Activated naive CD4-positive, alpha-beta T cell treated with anti-CD3 and anti-CD28 coated beads, Interleukin-2, amount 50 U/mL, for 16 hours (primary cell): ENCODE results near the gene FGF12.

ENCODE experiments used
- DNase-seq: peaks from one replicate; pipeline ENCODE4 v3.0.0-alpha.2; 2020

The FGF12 gene

DNA sequence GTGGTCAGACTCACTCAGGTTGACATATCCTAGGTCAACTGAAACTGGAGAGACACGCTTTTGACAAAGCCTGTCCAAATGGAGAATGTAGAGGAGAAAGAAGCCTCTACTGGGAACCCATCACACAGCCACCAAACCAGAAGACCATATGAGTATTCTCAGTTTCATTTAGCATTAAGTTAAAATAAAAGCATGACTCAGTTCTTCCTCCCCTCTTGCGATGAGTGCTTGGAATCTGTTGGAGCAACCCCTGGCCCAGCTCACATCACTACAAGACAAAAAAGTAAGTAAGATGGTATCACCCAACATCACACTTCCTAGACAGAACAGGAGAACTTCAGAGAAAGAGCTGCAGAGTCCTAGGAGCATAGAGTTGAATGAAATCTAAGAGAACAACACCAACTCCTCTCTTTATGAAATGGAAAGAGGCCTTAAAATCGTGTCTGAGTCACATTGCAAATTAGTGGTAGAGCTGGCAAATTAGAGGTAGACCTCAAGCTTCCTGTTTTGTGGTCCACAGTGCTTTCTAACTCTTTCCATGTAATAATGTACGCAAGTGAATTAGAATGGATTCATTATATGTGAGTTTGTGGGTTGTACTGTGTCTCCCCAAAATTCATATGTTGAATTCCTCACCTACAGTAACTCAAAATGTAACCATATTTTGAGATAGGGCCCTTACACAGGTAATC lies 51.2 kb downstream of the FGF12 start:
- no peak for DNase-seq

GRCh38 chr3:192655628-192656027 lies 71.7 kb downstream of the FGF12 start:
- DNase-seq: no peak

DNA sequence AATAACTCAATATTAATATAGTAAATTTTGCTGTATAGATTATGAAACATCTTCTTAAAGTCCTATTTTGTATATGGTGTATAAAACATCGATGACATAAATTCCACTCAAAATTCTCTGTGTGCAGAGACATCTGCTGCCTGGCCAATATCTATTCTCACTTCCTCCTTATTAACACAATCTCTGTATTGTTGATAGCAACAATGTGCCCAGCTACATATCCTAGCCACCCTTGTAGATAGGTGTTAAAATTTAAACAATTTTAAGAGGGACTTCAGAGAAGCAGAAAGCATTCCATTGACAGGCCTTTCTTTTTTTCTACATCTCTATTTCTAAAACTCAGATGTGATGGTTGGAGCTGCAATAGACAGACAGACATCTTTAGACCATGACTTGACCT lies 72.3 kb downstream of the FGF12 start:
- DNase-seq: no peak

- no peak for DNase-seq
These were observed 73.5 kb downstream of the FGF12 start for GRCh38 chr3:192653862-192654261.

DNA sequence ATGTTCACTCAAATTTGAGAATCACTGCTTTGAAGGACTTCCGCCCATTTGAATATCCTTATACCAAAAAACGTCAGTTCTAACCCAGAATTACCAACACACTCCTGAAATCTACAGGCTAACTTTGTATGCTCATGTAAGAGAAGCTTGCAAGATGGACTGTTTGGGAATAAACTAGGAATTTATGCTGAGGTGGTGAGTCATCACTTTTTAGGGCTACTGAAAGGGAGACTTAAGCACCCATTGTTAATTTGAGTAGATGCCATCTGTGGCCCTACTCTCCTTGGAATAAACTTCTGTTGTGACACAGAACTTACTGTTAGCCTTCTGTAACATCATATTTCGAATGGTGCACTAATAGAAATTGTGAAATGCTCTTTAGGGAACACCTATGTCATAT lies 74.6 kb downstream of the FGF12 start:
- DNase-seq: no peak

GRCh38 chr3:192651836-192652512 lies 75.4 kb downstream of the FGF12 start:
- no peak for DNase-seq

- no peak for DNase-seq
These were observed 81.9 kb downstream of the FGF12 start for GRCh38 chr3:192645437-192645836.

DNA sequence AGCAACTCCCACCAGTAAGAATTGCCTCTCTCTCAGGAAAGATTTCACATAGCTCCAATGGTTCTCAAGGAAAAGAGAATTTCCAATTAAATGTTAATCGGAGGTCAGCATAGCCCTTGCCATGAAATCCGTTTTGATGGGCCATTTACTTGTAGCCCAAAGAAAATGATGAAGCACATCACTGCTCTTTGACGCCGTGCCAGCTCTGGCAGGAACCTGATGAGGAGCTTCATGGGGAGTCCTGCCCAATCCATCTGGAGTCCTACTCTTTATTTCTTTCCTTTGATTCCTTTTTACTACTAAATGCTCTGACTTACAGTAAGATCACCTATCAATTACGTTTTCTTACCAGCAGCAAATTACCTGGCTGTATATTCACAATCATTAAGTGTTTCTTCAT lies 84.7 kb downstream of the FGF12 start:
- DNase-seq: no peak

DNA sequence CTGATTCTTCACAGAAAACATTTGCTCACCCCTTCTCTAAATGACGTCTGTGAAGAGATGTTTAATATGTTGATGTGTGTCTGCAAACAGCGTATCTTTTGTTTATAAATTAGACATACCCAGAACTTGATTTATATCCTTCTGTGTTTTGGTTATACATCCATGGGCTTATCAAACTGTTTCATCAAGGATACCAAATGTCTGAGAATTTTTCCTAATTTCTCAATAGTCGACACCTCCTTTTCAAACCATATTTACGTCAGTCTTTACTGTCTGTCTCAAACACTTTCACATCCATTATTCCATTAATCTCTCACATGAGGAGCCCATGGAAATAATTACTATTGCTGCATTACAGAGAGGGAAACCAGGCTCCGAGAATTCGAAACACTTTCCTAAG lies 85.4 kb downstream of the FGF12 start:
- DNase-seq: no peak

DNA sequence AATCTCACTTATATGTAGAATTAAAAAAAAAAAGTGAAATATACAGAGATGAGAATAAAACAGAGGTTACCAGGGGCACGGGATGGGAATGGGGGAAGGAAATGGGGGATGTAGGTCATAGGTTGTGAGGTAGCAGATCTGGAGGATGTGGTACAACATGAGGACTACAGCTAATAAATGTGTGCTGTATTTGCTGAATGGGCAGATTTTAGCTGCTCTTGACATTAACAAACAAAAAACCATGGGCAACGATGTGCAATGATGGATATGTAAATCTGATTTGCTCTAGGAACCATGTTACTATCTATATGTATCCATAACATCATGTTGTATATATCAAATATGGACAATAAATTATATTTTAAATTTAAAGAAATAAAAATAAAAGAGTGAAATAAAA lies 87.4 kb downstream of the FGF12 start:
- no peak for DNase-seq

- no peak for DNase-seq
These were observed 89.5 kb downstream of the FGF12 start for GRCh38 chr3:192637803-192638202.

GRCh38 chr3:192636517-192637444 lies 90.6 kb downstream of the FGF12 start:
- DNase-seq: no peak

DNA sequence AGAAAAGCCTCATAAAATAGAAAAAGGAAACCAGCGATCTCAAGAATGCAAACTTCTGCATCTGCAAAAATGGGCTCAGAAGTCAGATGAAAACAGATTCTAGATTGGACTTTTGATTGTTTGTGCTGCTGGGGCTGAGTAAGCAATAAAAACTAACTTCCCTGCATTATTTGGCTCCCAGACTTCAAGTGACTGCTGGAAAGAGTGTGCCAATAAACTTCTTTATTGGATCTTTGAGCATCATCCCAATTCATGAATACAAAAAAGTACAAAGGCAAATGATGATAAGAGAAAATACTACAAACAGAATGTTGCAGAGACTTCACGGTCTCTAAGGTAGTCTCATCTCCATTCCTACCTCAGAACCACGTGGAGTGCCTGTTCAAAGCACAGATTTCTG lies 97.9 kb downstream of the FGF12 start:
- DNase-seq: no peak

DNA sequence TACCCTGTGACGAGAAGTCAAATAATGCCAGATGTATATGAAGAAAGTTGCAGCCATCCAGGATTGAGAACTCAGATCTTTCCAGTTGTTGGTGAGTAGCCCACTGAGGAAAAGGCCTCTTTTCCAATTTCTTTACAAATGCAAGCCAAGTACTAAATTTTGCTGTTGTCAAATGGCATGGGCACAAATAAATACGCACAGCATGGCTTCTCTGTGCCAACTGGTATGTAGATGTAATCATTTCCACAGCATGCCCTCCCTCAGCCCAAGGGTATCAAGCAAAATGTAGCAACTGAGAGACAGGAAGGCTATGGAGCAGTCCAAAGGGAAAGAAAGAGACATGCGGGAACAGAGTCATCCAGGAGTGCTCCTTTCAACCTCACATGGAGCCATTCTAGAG lies 105.4 kb downstream of the FGF12 start:
- no peak for DNase-seq

- no peak for DNase-seq
These were observed 107.1 kb downstream of the FGF12 start for GRCh38 chr3:192620275-192620674.

GRCh38 chr3:192611411-192611810 lies 115.9 kb downstream of the FGF12 start:
- no peak for DNase-seq

GRCh38 chr3:192608726-192609600 lies 118.4 kb downstream of the FGF12 start:
- no peak for DNase-seq

GRCh38 chr3:192607798-192608197 lies 119.5 kb downstream of the FGF12 start:
- DNase-seq: no peak

GRCh38 chr3:192597913-192598312 lies 129.4 kb downstream of the FGF12 start:
- DNase-seq: no peak

DNA sequence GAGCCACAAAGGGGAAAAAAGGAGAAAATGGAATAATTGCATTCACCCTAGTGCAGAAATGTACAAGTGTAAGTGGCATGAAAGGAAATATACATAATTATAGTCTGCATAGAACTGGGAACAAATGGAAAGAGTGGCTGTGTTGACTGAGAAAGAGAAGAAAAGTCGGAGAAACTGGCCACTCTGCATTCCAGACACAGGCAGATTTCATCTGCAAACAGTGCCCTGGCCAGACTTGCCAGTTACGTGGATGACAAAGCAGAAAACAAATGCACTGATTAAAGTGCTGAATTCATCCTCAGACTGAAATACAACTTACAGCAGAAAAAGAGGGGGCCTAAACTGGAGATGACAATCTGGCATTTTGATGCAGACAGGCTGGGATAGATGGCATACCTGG lies 129.8 kb downstream of the FGF12 start:
- DNase-seq: no peak

DNA sequence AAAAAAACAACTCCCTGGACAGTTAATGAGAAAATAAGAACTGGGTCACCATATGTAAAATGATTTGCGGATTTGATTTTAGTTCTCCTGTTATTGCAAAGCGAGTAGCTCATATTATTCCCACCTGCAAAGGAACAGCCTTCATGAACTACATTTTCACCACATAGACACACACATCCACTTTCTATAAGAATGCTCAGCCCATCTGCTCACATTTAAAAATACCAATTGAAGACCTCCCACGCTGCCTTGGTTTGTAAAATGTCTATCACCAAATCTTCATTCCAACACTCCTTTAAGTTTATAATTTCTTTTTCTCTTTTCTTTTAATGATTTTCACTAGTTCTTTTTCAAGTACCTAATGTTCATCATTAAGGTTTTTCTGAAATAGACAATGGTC lies 148.6 kb downstream of the FGF12 start:
- no peak for DNase-seq

- DNase-seq: no peak
These were observed 149.5 kb downstream of the FGF12 start for GRCh38 chr3:192577811-192578210.

DNA sequence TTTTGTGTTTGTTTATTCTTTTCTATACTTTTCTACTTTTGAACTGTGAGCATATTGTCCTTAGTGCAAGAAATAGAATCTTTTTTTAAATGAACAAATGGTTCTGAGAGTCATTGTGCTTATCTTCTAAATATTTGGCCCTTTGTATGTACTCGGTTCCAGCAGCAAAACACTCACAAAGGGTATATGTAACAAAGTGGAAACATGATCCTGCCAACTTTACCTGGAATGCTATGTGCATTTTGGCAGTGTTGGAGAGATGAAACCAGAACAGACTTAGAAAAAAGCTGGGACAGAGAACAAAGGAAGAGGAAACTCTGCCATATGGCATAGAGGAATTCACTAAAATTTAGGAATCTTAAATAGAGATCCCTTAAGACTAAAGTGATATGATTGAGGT lies 150.1 kb downstream of the FGF12 start:
- no peak for DNase-seq
